Kidney (tissue), 14 donors: ENCODE measurements around the gene RNF215. TPM values are rescaled to one million over a fixed set of nuclear protein-coding genes. Genes with fewer than 3 reads are reported as not detected.

Experiments used
- DNase-seq, 5 donors: peaks; one replicate each; pipeline ENCODE4 v3.0.0-alpha.2; 2013 to 2020
- FAIRE-seq: peaks from 2 replicates; lab custom pipeline; 2012; peaks lifted over from hg19 to GRCh38; lab: Jason Lieb, UNC
- H3K27ac ChIP-seq, 2 donors: one replicate each; pipeline ENCODE4 v1.7.0; 2013; ENCODE audit warnings: low read depth in 2 of 2, low read length in 2 of 2, inconsistent platforms in 1 of 2
- H3K27me3 ChIP-seq: one replicate; pipeline ENCODE4 v1.7.1; 2013; ENCODE audit warnings: low read length, inconsistent platforms; ENCODE audit not compliant: control insufficient read depth, insufficient read depth
- H3K36me3 ChIP-seq, 3 donors: one replicate each; pipeline versions ENCODE4 v1.7.0 to v1.7.1; 2013; ENCODE audit warnings: low read length in 3 of 3, control low read depth in 1 of 3, inconsistent platforms in 1 of 3; ENCODE audit not compliant: insufficient read depth in 3 of 3, control insufficient read depth in 2 of 3
- H3K4me1 ChIP-seq, 3 donors: one replicate each; pipeline versions ENCODE4 v1.7.0 to v1.7.1; 2013; ENCODE audit warnings: low read length in 3 of 3, inconsistent platforms in 1 of 3, low read depth in 1 of 3; ENCODE audit not compliant: control insufficient read depth in 2 of 3, insufficient read depth in 2 of 3
- H3K4me3 ChIP-seq, 3 donors: one replicate each; pipeline versions ENCODE4 v1.7.0 to v1.8.1; 2013; ENCODE audit warnings: low read length in 3 of 3, control low read depth in 1 of 3, inconsistent platforms in 1 of 3
- H3K9ac ChIP-seq, 3 donors: one replicate each; pipeline versions ENCODE4 v1.7.0 to v1.7.1; 2013; ENCODE audit warnings: low read length in 3 of 3, control low read depth in 1 of 3, inconsistent platforms in 1 of 3
- H3K9me3 ChIP-seq, 3 donors: one replicate each; pipeline versions ENCODE4 v1.7.0 to v1.7.1; 2013; ENCODE audit warnings: low read length in 3 of 3, control low read depth in 1 of 3, inconsistent platforms in 1 of 3; ENCODE audit not compliant: control insufficient read depth in 2 of 3, insufficient read depth in 1 of 3
- CTCF ChIP-seq: IDR thresholded peaks from 3 replicates; pipeline ENCODE4 v1.5.1; 2012; ENCODE audit warnings: mild to moderate bottlenecking, moderate library complexity, borderline replicate concordance; ENCODE audit not compliant: insufficient read depth; ENCODE audit errors: extremely low read depth
- intact Hi-C: fragments of 100-400 bp; cut with DNase I; formaldehyde crosslinking; loops from one replicate; pipeline ENCODE4 v1.11.1; 2022
- polyA plus RNA-seq: library from polyadenylated mRNA; stranded (reverse); fragments of 350-450 nt; fragmentation: Illumina TruSeq; extraction: RNeasy Lipid Tissue Mini Kit (QIAGEN cat#74804); gene quantifications from one replicate; pipeline ENCODE4 v1.2.3, GENCODE V29; 2014; ENCODE audit warnings: low read depth, low replicate concordance; ENCODE audit not compliant: insufficient read depth
- total RNA-seq: library from RNA; stranded (reverse); fragmentation: NEBNext Ultra II Directional; extraction: Animal tissue kit (Norgen Biotek cat#: 25700); gene quantifications from one replicate; pipeline ENCODE4 v1.2.1, GENCODE V29; 2021
- donor health status: control.
- donor health status: control.
- donor health status: control.
- donor health status: control.
- donor health status: control.
- donor health status: DM: yes; HTN: yes; CAD: no.
- donor health status: Normal renal cell carcinoma (clear cell type).

RNF215 gene
- total and polyA plus RNA-seq, 2 donors from 2014 or later: 15.9 to 19.7 TPM

- DNase-seq: no peak
- intact Hi-C loops: no loop called here
- H3K36me3 ChIP-seq: peaks cover 12 to 77% (median 68%) of the 10 kb centered on the region in 3 donors
- H3K9me3 ChIP-seq: no peaks in the 10 kb centered on the region
- TF ChIP-seq CTCF: no peak
- no peaks in the 10 kb centered on the region for H3K27me3 ChIP-seq
- FAIRE-seq: no peak
- H3K27ac ChIP-seq: no peak overlapping the region
- H3K9ac ChIP-seq: no peak overlapping the region
- no peaks in the 10 kb centered on the region for H3K4me1 ChIP-seq
- H3K4me3 ChIP-seq: no peak overlapping the region
These were observed 52.0 kb downstream of the RNF215 start for GRCh38 chr22:30335236-30335635.

- intact Hi-C loops: no loop called here
- H3K9ac ChIP-seq: no peak overlapping the region
- no peak overlapping the region for H3K4me3 ChIP-seq
- H3K4me1 ChIP-seq: no peaks in the 10 kb centered on the region
- H3K27ac ChIP-seq: no peak overlapping the region
- DNase-seq: no peak
- no peaks in the 10 kb centered on the region for H3K9me3 ChIP-seq
- H3K36me3 ChIP-seq: peaks cover 12 to 71% (median 62%) of the 10 kb centered on the region in 3 donors
- no peak for TF ChIP-seq CTCF
- H3K27me3 ChIP-seq: no peaks in the 10 kb centered on the region
- no peak for FAIRE-seq
These were observed 52.6 kb downstream of the RNF215 start for GRCh38 chr22:30334646-30335045.

- no peak for TF ChIP-seq CTCF
- intact Hi-C loops: no loop called here
These were observed 53.5 kb downstream of the RNF215 start for GRCh38 chr22:30333707-30334087.

More at GRCh38 chr22:30333707-30334087, 53.5 kb downstream of the RNF215 start:
- DNase-seq (no peak), FAIRE-seq (no peak)
- Histone ChIP-seq H3K27ac (no peak overlapping the region), H3K36me3 (peaks cover 12 to 61% (median 53%) of the 10 kb centered on the region in 3 donors), H3K4me3 (no peak overlapping the region), H3K27me3 (no peaks in the 10 kb centered on the region), H3K4me1 (no peaks in the 10 kb centered on the region), H3K9me3 (no peaks in the 10 kb centered on the region), H3K9ac (no peak overlapping the region)
